ENCODE measurements around the gene NDUFAF4. TPM values are rescaled to one million over a fixed set of nuclear protein-coding genes. Genes with fewer than 3 reads are reported as not detected.
A peak's percentile ranks its signal among the peaks of the same experiment; 100 is the strongest.

The NDUFAF4 gene
- total and polyA plus RNA-seq, 8 donors = 2.9 to 30.1 (median 11.0) TPM

- whole genome bisulfite sequencing, 5 donors = 67 to 84% (median 76%) methylated on average over 3 of the region's 3 CpGs
- H3K36me3 ChIP-seq = no peaks in the 10 kb centered on the region
Observed at GRCh38 chr6:96911171-96911570, 13.5 kb upstream of the NDUFAF4 start.

DNA sequence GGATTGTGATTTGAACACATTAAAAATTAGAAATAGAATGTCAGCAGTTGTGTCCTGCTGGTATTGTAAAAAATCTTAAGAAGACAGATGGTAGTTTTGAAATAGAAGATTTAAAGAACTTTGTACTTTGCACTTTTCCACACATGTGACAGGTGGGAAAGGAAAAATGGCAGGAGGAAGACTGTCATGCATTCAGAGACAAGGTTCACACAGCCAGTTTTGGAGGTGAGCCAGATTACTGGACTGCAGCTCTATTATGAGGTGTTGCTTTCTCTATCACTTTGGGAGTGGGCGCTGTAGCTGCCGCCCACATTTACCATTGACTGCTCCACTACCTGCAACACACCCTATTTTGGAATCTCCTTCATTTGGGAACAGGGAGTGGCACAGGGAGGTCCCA, 12.1 kb upstream of the NDUFAF4 start:
- Histone ChIP-seq H3K36me3 (no peaks in the 10 kb centered on the region), H3K4me1 (no peaks in the 10 kb centered on the region), H3K27ac (no peak overlapping the region), H3K4me3 (no peak overlapping the region), H3K9me3 (no peaks in the 10 kb centered on the region), H3K27me3 (peaks cover 0 to 3% (median 0%) of the 10 kb centered on the region in 3 donors)
- peak in 1 of 2 donors; percentile 42 for DNase-seq
- 29 to 61% (median 44%) methylated on average over 2 of the region's 2 CpGs for WGBS, 5 donors
- no peak for TF ChIP-seq POLR2A (IDR thresholded peaks at IDR 0.05)
- TF ChIP-seq CTCF (IDR thresholded peaks at IDR 0.05) = no peak
- intact Hi-C loops (cut with DNase I; ENCODE audit: low total_unique reads) = loop anchor here (10.0 kb wide), 1 partner anchor 145 kb away; no protein-coding TSS in a partner anchor

More at GRCh38 chr6:96911171-96911570, 13.5 kb upstream of the NDUFAF4 start:
- intact Hi-C loops (cut with DNase I; ENCODE audit: low total_unique reads) = no loop called here
- Histone ChIP-seq H3K4me1 (no peaks in the 10 kb centered on the region), H3K4me3 (no peak overlapping the region), H3K9me3 (no peaks in the 10 kb centered on the region), H3K27me3 (no peaks in the 10 kb centered on the region), H3K27ac (no peak overlapping the region)
- TF ChIP-seq POLR2A (IDR thresholded peaks at IDR 0.05) (no peak), POLR2AphosphoS5 (IDR thresholded peaks at IDR 0.05) (no peak), CTCF (IDR thresholded peaks at IDR 0.05) (no peak), EP300 (IDR thresholded peaks at IDR 0.05) (no peak)
- DNase-seq = no peak

DNA sequence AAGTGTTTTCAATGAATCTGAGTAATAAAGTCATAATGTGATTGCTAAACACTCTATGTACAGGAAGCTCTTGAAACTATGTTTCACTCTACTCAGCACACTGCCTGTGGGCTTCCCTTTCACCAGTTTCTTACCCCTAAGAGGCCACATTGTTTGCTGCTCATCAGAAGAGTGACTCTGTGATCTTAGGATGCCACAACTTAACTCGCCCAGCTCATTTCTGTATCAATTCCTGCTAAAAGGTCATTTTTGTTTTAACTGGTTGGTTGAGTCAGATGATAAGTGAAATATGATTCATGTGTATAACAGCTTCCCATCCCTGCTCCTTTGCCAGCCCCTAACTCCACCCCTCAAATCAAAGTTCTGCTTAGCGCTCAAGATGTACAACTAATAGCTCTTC, 9.8 kb upstream of the NDUFAF4 start:
- H3K4me3 ChIP-seq = no peak overlapping the region
- H3K27ac ChIP-seq = no peak overlapping the region
- 45 to 82% (median 72%) methylated on average over 2 of the region's 2 CpGs for WGBS, 5 donors
- intact Hi-C loops (cut with DNase I; ENCODE audit: low total_unique reads) = loop anchor here (10.0 kb wide), 1 partner anchor 147 kb away; no protein-coding TSS in a partner anchor
- peaks cover 0 to 3% (median 0%) of the 10 kb centered on the region in 3 donors for H3K27me3 ChIP-seq
- no peaks in the 10 kb centered on the region for H3K36me3 ChIP-seq
- H3K4me1 ChIP-seq = no peaks in the 10 kb centered on the region
- no peak for TF ChIP-seq CTCF (IDR thresholded peaks at IDR 0.05)
- no peak for TF ChIP-seq EP300 (IDR thresholded peaks at IDR 0.05)
- no peak for TF ChIP-seq POLR2A (IDR thresholded peaks at IDR 0.05)
- no peak for TF ChIP-seq POLR2AphosphoS5 (IDR thresholded peaks at IDR 0.05)
- H3K9me3 ChIP-seq = no peaks in the 10 kb centered on the region
- no peak for DNase-seq

DNA sequence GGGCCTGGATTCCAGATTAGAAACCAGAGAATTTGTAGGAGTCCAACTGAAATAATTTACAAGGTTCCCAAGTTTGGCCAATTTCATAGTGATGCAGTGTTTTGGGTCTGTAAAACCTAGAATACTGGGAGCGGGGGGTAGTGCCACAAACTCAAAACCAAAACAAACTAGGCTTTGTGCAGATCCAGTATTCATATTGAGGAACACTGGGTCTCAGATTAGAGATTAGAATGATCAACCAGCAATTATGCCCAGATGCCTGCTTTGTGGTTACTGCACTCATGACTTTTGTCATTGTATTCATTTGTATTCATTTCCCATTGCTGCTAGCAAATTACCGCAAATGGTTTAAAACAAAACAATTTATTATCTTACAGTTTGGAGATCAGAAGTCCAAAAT, 3.2 kb upstream of the NDUFAF4 start:
- Histone ChIP-seq H3K4me1 (peaks cover 0 to 32% (median 23%) of the 10 kb centered on the region in 4 donors), H3K27ac (no peak overlapping the region), H3K36me3 (peaks cover 0 to 3% (median under 1%) of the 10 kb centered on the region in 4 donors), H3K27me3 (peaks cover 0 to 1% (median 0%) of the 10 kb centered on the region in 3 donors), H3K9me3 (no peaks in the 10 kb centered on the region), H3K4me3 (no peak overlapping the region)
- intact Hi-C loops (cut with DNase I; ENCODE audit: low total_unique reads) = loop anchor here (10.0 kb wide), 1 partner anchor 154 kb away; no protein-coding TSS in a partner anchor
- no peak for DNase-seq
- 92 to 95% (median 93%) methylated on average over 2 of the region's 2 CpGs for WGBS, 5 donors
- TF ChIP-seq POLR2A (IDR thresholded peaks at IDR 0.05) (no peak), EP300 (IDR thresholded peaks at IDR 0.05) (no peak), CTCF (IDR thresholded peaks at IDR 0.05) (no peak), POLR2AphosphoS5 (IDR thresholded peaks at IDR 0.05) (no peak)

Measured in stomach (tissue), 9 donors.